Astrocyte (in vitro differentiated cells and primary cell): ENCODE results near the gene SOX9.

Experiments
- CTCF ChIP-seq: IDR thresholded peaks from 2 replicates; pipeline ENCODE4 v1.5.1; 2011; ENCODE audit warnings: low read depth, mild to moderate bottlenecking, inconsistent platforms, low read length, moderate library complexity; ENCODE audit not compliant: insufficient read depth
- EZH2 ChIP-seq: IDR thresholded peaks from 2 replicates; pipeline ENCODE4 v1.6.1; 2012; ENCODE audit warnings: mild to moderate bottlenecking, low read length, inconsistent platforms; ENCODE audit not compliant: insufficient read depth

- TF ChIP-seq EZH2 (no peak), CTCF (no peak)
These were observed 16.5 kb upstream of the SOX9 start for GRCh38 chr17:72104164-72104862.
